Stimulated activated CD4-positive, alpha-beta T cell treated with anti-CD3 and anti-CD28 coated beads, Interleukin-4, amount 100 ng/mL, for 1 hour (primary cell): Measurements from ENCODE around the gene CELF3.
"Not testable (repeated sequence)": the region's sequence is repeated elsewhere in the genome, so short reads cannot be mapped to it uniquely, and the experiment has no call there.

Experiments used
- DNase-seq: peaks from one replicate; pipeline ENCODE4 v3.0.0-alpha.2; 2020

CELF3 gene

DNA sequence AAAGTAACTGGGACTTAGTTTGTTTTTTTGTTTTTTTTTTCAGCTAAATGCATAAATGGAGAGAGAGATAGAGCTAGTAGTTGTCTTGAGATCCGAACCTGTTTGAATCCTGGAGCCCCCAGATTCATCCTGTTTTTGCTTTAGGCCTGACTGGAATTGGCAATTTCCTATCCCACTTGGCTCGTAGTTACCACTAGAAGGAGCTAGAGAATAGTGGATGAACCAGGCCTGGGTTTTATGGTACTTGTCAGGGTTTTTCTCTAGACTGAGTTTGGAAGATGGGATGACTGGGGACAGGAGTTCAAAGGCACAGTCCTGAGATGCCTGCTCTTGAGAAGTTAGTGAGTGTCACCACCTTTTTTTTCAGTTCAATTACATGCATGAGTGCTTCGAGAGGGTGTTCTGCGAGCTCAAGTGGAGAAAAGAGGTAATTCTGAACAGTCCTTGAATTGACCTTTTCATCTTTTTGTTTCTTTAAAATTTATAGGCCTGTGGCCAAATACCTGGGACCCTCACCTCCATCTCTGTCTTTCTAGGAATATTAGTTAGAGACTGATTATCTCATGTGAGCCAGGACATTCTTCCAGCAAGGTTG, 23.4 kb downstream of the CELF3 start:
- no peak for DNase-seq

GRCh38 chr1:151692226-151692625, 24.4 kb downstream of the CELF3 start:
- DNase-seq: no peak

DNA sequence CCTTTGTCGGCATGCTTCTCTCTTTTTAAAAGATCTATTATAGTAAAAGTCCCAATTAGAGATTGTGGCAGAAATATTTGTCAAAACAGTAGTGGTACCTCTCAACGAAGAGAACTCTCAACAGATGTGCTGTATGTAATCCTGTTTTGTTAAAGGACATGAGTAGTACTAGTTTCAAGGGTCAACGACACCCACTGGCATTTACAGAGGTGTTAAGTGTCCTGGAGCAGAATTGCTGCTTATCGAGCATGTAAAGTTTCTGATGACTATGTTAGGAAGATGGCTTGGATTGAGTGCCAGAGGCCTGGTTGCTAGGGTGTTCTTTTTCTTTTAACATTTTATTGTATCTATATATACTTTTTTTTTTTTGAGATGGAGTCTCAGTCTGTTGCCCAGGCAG, 27.1 kb downstream of the CELF3 start:
- no peak for DNase-seq

- DNase-seq: no peak
These were observed 30.0 kb downstream of the CELF3 start for GRCh38 chr1:151686561-151686960.

DNA sequence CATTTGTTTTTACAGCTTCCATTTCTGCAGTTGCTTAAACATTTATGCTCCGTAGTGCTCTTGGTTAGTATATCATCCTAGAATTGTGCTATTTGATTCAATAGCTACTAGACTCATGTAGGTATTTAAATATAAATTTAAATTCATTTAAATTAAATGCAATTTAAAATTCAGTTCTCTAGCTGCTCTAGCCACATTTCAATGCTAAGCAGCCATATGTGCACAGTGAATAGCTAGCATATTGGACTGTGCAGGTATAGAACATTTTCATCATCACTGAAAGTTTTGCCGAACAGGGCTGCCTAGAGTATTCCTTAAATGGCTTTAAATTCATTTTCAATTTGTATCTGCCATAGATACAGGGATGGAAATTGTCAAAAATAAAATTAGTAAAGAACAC, 32.5 kb downstream of the CELF3 start:
- DNase-seq: no peak

DNA sequence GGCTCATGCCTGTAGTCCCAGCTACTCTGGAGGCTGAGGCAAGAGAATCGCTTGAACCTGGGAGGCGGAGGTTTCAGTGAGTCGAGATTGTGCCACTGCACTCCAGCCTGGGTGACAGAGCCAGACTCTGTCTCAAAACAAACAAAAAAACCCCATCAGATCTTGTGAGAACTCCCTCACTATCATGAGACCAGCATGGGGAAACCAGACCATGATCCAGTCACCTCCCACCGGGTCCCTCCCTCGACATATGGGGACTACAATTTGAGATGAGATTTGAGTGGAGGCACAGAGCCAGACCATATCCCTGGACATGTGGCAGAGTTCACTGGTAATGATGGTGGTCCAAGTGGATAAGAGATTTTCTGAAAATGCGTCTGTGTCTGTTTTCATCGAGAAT, 33.7 kb downstream of the CELF3 start:
- not testable (repeated sequence) for DNase-seq

- no peak for DNase-seq
These were observed 34.7 kb downstream of the CELF3 start for GRCh38 chr1:151681923-151682322.

DNA sequence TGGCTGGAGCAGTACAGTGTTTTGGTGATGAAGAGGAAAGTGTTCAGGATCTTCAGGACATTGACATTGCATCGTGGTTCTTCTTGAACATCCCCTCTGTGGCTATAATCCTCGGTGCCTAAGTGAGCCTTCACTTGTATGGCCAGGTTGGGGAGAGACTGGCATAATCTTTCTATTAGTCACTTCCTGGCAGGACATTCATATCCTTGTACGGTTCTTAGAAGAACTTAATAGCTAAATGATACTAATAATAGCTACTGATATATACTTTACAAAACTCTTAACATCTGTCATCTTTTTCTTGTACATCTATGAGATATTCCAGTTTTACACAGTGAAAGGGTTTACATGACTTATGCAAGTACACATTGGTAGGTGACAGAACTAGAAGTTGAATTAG, 35.8 kb downstream of the CELF3 start:
- no peak for DNase-seq

DNA sequence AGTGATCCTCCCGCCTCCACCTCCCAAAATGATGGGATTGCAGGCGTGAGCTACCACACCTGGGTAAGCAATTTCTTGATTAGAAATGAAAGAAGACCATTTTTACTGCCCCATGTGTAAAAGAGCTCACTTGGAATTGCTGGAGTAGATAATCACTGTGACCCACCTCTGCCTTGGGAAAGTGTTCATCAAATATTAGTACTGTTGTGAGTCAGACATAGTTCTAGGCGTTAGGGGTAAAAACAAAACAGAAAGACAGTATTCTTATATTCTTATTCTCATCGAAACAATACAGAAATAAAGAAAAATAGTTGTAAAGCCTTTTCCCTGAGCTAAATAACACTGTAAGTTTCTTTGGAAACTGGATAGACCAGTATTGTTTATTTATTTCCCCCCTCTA, 36.2 kb downstream of the CELF3 start:
- DNase-seq: no peak

GRCh38 chr1:151673407-151673806, 43.2 kb downstream of the CELF3 start:
- DNase-seq: no peak

DNA sequence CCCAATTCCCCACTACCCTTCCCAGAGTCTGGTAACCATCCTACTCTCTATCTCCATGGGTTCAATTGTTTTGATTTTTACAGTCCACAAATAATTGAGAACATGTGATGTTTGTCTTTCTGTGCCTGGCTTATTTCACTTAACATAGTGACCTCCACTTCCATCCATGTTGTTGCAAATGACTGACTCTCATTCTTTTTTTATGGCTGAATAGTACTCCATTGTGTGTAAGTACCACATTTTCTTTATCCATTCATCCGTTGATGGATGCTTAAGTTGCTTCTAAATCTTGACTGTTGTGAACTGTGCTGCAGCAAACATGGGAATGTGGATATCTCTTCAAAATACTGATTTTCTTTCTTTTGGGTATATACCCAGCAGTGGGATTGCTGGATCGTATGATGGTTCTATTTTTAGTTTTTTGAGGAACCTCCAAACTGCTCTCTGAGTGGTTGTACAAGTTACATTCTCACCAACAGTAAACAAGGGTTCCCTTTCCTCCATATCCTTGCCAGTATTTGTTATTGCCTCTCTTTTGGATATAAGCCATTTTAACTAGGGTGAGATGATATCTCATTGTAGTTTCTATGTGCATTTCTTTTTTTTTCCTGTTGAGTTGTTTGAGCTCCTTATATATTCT, 46.4 kb downstream of the CELF3 start:
- not testable (repeated sequence) for DNase-seq

DNA sequence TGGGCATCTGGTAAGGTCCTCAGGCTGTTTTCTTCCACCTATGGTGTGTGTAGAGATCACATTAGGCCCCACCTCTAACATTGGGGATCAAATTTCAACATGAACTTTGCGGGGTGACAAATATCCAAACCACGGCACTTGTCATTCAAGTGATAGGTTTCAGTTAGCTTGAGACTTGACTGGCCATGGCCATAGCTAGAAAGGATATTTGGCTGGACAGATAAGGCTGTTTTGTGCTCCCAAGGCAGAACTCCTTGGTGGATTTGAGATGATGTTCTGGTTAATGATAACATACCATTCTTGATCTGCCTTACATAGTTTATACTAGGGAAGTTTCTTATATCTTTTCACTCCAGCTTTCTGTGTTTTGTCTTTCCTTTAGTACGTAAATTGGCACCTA, 48.5 kb downstream of the CELF3 start:
- no peak for DNase-seq

DNA sequence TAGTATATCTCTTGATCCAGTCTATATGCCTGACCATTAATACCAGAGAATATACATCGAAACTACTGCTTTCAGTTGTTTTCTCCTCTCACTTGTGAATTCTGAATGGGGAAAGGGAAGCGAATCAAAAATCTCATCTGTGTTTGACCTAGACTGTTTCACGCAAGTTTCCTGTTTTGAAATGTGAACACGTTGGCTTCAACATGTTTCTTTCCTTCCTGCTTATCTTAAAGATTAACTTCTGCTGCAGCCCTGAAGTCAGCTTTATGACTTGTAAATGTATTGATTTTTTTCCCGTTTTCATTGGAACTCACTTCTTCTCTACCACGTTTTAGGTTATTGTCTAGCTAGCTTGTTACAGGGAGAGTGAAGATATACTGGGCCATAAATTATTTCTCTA, 54.9 kb downstream of the CELF3 start:
- no peak for DNase-seq

- no peak for DNase-seq
These were observed 61.2 kb downstream of the CELF3 start for GRCh38 chr1:151655371-151655770.

DNA sequence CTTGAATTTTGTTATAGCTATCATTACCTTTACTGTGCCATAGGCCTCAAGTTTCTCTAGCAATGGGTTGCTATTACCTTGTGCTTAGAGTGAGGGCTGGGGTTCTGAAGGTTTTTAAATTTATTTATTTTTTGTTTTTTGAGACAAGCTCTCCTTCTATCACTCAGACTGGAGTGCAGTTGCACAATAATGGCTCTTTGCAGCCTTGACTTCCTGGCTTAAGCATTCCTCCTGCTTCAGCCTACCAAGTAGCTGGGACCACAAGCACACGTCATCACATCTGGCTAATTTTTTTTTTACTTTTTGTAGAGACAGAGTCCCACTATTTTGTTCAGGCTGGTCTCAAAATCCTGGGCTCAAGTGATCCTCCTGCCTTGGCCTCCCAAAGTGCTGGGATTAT, 63.2 kb downstream of the CELF3 start:
- DNase-seq: no peak
